Measurements from ENCODE around the gene RNF180.

- TF ChIP-seq ZFP30 (CRISPR knock-in tag; IDR thresholded peaks at IDR 0.05) = no peak
- no peak for TF ChIP-seq ARNTL (CRISPR knock-in tag; IDR thresholded peaks at IDR 0.05; ENCODE audit: borderline replicate concordance, low read depth)
- TF ChIP-seq ZNF565 (CRISPR knock-in tag; conservative IDR thresholded peaks at IDR 0.05; ENCODE audit: low read depth) = no peak
- TF ChIP-seq OSR1 (CRISPR knock-in tag; IDR thresholded peaks at IDR 0.05) = no peak
- TF ChIP-seq CSRNP3 (CRISPR knock-in tag; IDR thresholded peaks at IDR 0.05) = no peak
- TF ChIP-seq RARB (CRISPR knock-in tag; IDR thresholded peaks at IDR 0.05) = no peak
- TF ChIP-seq PATZ1 (CRISPR knock-in tag; IDR thresholded peaks at IDR 0.05; ENCODE audit: borderline replicate concordance) = no peak
- no peak for TF ChIP-seq TSHZ2 (CRISPR knock-in tag; IDR thresholded peaks at IDR 0.05)
- TF ChIP-seq CREB5 (CRISPR knock-in tag; IDR thresholded peaks at IDR 0.05; ENCODE audit: low read depth) = no peak
These were observed 134.2 kb downstream of the RNF180 start for GRCh38 chr5:64299805-64300204.
